ENCODE results near the gene AGAP1.

Gene AGAP1

GRCh38 chr2:236119476-236119875, 625.6 kb downstream of the AGAP1 start:
- no peak overlapping the region for H3K4me3 ChIP-seq (ENCODE audit: low read length)
- no peak for TF ChIP-seq CTCF (IDR thresholded peaks at IDR 0.05; ENCODE audit: insufficient read depth, low read depth, low read length, missing control alignments)
- DNase-seq (ENCODE audit: low read depth), result no peak

GRCh38 chr2:236120141-236120601, 626.3 kb downstream of the AGAP1 start:
- no peak overlapping the region for H3K4me3 ChIP-seq (ENCODE audit: low read length)
- DNase-seq (ENCODE audit: low read depth), result no peak
- TF ChIP-seq CTCF (IDR thresholded peaks at IDR 0.05; ENCODE audit: insufficient read depth, low read depth, low read length, missing control alignments), result no peak

GRCh38 chr2:236120829-236121228, 627.0 kb downstream of the AGAP1 start:
- DNase-seq (ENCODE audit: low read depth), result no peak
- H3K4me3 ChIP-seq (ENCODE audit: low read length), result no peak overlapping the region
- TF ChIP-seq CTCF (IDR thresholded peaks at IDR 0.05; ENCODE audit: insufficient read depth, low read depth, low read length, missing control alignments), result no peak

GRCh38 chr2:236121546-236121945, 627.7 kb downstream of the AGAP1 start:
- TF ChIP-seq CTCF (IDR thresholded peaks at IDR 0.05; ENCODE audit: insufficient read depth, low read depth, low read length, missing control alignments), result no peak
- H3K4me3 ChIP-seq (ENCODE audit: low read length), result no peak overlapping the region
- peak; percentile 31 for DNase-seq (ENCODE audit: low read depth)

- DNase-seq (ENCODE audit: low read depth), result no peak
- no peak for TF ChIP-seq CTCF (IDR thresholded peaks at IDR 0.05; ENCODE audit: insufficient read depth, low read depth, low read length, missing control alignments)
- no peak overlapping the region for H3K4me3 ChIP-seq (ENCODE audit: low read length)
Observed at GRCh38 chr2:236122236-236122635, 628.4 kb downstream of the AGAP1 start.

- H3K4me3 ChIP-seq (ENCODE audit: low read length), result no peak overlapping the region
- DNase-seq (ENCODE audit: low read depth), result no peak
- TF ChIP-seq CTCF (IDR thresholded peaks at IDR 0.05; ENCODE audit: insufficient read depth, low read depth, low read length, missing control alignments), result no peak
Observed at GRCh38 chr2:236123716-236124115, 629.9 kb downstream of the AGAP1 start.

GRCh38 chr2:236124182-236124893, 630.5 kb downstream of the AGAP1 start:
- no peak for DNase-seq (ENCODE audit: low read depth)
- TF ChIP-seq CTCF (IDR thresholded peaks at IDR 0.05; ENCODE audit: insufficient read depth, low read depth, low read length, missing control alignments), result no peak
- H3K4me3 ChIP-seq (ENCODE audit: low read length), result no peak overlapping the region

Data from epithelial cell of esophagus (primary cell).